HAP-1 (cell line): ENCODE measurements around the gene ITGB5.

Experiments
- DNase-seq, 2 experiments: peaks; one replicate each; pipeline ENCODE4 v3.0.0-alpha.2; 2016 to 2020; ENCODE audit warnings: low spot score in 2 of 2
- H3K27me3 ChIP-seq: fragments of 250-450 bp; sonication (Bioruptor Pico); 2 replicates; pipeline ENCODE4 v1.5.1; 2020; ENCODE audit warnings: low read depth, mild to moderate bottlenecking, moderate library complexity
- H3K36me3 ChIP-seq: fragments of 250-450 bp; sonication (Bioruptor Pico); replicated peaks from 2 replicates; pipeline ENCODE4 v1.5.1; 2020; ENCODE audit warnings: mild to moderate bottlenecking
- H3K4me1 ChIP-seq: fragments of 250-450 bp; sonication (Bioruptor Pico); 2 replicates; pipeline ENCODE4 v1.5.1; 2020; ENCODE audit warnings: mild to moderate bottlenecking
- H3K4me3 ChIP-seq: fragments of 250-450 bp; sonication (Bioruptor Pico); 2 replicates; pipeline ENCODE4 v1.5.1; 2020; ENCODE audit warnings: mild to moderate bottlenecking, moderate library complexity
- H3K9me3 ChIP-seq: fragments of 250-450 bp; sonication (Bioruptor Pico); 2 replicates; pipeline ENCODE4 v1.5.1; 2020; ENCODE audit warnings: mild to moderate bottlenecking, moderate library complexity
- in situ Hi-C: fragments of 300-500 bp; cut with MboI; formaldehyde crosslinking; loops from 3 replicates; pipeline ENCODE4 v1.14.3; 2020; ENCODE audit warnings: low sequenced_read_pairs, inconsistent platforms, mixed read lengths

Gene ITGB5, protein sequence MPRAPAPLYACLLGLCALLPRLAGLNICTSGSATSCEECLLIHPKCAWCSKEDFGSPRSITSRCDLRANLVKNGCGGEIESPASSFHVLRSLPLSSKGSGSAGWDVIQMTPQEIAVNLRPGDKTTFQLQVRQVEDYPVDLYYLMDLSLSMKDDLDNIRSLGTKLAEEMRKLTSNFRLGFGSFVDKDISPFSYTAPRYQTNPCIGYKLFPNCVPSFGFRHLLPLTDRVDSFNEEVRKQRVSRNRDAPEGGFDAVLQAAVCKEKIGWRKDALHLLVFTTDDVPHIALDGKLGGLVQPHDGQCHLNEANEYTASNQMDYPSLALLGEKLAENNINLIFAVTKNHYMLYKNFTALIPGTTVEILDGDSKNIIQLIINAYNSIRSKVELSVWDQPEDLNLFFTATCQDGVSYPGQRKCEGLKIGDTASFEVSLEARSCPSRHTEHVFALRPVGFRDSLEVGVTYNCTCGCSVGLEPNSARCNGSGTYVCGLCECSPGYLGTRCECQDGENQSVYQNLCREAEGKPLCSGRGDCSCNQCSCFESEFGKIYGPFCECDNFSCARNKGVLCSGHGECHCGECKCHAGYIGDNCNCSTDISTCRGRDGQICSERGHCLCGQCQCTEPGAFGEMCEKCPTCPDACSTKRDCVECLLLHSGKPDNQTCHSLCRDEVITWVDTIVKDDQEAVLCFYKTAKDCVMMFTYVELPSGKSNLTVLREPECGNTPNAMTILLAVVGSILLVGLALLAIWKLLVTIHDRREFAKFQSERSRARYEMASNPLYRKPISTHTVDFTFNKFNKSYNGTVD

DNA sequence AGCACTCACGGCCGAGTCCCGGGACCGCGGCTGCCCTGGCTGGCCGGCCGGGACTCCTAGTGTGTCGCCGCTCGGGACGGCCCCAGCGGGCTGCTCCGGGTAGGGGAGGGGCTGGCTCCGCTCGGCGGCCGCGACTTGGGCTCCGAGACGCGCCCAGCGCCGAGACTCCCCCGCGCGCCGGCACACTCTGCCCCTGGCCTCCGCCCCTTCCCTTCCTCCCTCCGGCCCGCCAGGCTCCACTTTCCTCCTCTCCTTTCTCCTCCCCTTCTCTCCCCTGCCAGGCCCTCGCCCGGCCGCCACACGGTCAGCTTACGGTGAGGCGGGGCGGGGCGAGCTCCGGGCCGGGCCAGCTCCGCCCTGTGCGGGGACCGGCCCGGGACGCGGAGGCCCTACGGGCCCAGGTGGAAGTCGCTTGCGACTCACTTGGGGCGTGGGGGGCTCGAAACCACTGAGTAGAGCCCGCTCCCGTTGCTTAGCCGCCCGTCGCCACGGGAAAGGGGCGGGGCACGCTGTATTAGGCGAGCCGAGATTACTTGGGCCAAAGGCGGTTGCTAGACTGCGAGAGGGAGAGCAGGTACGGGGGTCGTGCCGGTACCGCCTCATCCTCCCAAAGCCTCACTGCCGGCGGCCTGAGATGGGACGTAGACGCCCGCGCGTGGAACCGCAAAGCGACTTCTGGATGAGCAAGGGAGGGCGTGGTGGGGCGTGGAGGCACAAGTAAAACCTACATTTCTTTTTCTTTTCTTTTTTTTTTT is at the start of gene ITGB5:
Gene ITGB5 (minus strand): TSS at position 189 of the 755 bp plus-strand sequence. CDS start 365 bp downstream, outside the sequence.
- H3K36me3 ChIP-seq: no peaks in the 10 kb centered on the region
- in situ Hi-C loops: no loop called here
- H3K9me3 ChIP-seq: no peaks in the 10 kb centered on the region
- peak; percentile 86 to 90 for DNase-seq
- peaks cover 21% of the 10 kb centered on the region for H3K4me1 ChIP-seq
- no peaks in the 10 kb centered on the region for H3K27me3 ChIP-seq
- peak within 1 kb of the TSS; percentile 50 for H3K4me3 ChIP-seq

DNA sequence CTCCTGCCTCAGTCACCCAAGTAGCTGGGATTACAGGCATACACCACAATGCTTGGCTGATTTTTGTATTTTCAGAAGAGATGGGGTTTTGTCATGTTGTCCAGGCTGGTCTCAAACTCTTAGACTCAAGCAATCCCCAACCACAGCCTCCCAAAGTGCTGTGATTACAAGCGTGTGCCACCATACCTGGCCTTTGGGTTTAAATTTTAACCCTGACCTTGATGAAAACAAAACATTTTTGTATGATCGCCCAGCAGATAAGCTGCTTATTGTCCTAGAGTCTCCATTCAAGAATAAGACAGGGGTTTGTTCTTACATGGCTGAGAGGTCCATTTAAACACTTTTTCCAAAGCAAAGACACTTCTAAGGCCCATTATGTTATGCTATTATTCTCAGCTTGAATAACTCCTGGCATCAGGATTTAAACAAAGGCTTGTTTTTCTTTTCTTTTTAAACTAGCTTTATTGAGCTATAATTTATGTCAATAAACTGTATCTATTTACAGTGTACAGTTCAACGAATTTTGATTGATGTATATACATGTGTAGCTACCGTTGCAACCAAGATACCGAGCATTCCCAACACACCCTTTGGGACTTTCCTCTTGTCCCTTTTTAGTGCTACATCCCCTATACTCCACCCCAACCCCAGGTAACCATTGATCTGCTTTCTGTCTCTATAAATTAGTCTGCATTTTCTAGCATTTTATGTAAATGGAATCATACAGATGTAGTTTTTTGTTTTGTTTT is 48.8 kb upstream of the ITGB5 start:
- in situ Hi-C loops: loop anchor here (25.0 kb wide), 1 partner anchor 501 kb away; no protein-coding TSS in a partner anchor
- Histone ChIP-seq H3K4me3 (no peak overlapping the region), H3K9me3 (peaks cover 7% of the 10 kb centered on the region), H3K36me3 (no peaks in the 10 kb centered on the region), H3K27me3 (peaks cover 2% of the 10 kb centered on the region; the same call in 1 of the 2 replicates), H3K4me1 (peaks cover 4% of the 10 kb centered on the region)
- peak; percentile 40 to 92 for DNase-seq

DNA sequence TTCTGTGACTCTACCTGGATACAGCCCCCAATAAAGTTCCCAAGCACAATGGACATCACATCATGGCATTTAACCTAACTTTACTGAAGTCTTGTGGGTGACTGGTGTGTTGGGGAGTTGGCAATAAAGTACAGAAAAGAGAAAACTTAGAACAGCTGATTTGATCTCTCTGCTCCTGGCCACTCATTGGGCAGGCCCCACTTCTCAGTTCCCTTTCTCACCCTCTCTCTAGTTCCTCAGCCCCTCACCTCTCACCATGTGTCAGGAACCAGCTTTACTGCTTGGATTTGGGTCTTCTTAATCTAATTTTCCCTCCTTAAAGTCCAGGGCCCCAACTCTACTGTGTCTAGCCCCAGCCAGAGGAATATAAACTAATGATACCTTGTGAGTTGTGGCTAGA is 48.1 kb upstream of the ITGB5 start:
- H3K36me3 ChIP-seq: no peaks in the 10 kb centered on the region
- H3K9me3 ChIP-seq: peaks cover 7% of the 10 kb centered on the region
- in situ Hi-C loops: loop anchor here (25.0 kb wide), 1 partner anchor 502 kb away; no protein-coding TSS in a partner anchor
- H3K4me1 ChIP-seq: peaks cover 4% of the 10 kb centered on the region
- DNase-seq: no peak
- no peak overlapping the region for H3K4me3 ChIP-seq
- peaks cover 4% of the 10 kb centered on the region; the same call in 1 of the 2 replicates for H3K27me3 ChIP-seq

DNA sequence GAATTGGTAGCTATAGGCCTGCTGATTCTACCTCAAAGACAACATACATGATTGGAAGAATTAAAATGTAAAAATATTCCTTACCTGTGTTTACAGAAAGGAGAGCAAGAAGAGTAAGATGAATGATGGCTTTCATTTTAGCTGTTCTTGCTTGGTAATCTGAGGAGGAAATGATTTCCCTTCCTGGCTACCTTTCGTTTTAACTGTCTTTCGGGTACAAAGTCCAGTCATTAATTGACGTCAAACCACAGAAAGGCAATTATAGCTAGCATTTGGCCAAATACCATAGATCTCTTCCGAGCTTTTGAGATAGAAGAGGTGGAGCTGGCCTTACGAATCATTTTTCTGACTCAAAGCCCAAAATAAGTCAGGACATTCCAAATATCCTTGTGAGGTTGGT is 47.4 kb upstream of the ITGB5 start, which contains the start of gene MUC13:
Gene MUC13 (minus strand): TSS at position 175 of the 400 bp plus-strand sequence. CDS start 39 bp downstream, at position 136.
- Histone ChIP-seq H3K4me3 (no peak within 1 kb of the TSS), H3K4me1 (peaks cover 4% of the 10 kb centered on the region), H3K36me3 (no peaks in the 10 kb centered on the region), H3K27me3 (peaks cover 9% of the 10 kb centered on the region; the same call in 1 of the 2 replicates), H3K9me3 (peaks cover 7% of the 10 kb centered on the region)
- no peak for DNase-seq
- in situ Hi-C loops: loop anchor here (25.0 kb wide), 1 partner anchor 503 kb away; no protein-coding TSS in a partner anchor

DNA sequence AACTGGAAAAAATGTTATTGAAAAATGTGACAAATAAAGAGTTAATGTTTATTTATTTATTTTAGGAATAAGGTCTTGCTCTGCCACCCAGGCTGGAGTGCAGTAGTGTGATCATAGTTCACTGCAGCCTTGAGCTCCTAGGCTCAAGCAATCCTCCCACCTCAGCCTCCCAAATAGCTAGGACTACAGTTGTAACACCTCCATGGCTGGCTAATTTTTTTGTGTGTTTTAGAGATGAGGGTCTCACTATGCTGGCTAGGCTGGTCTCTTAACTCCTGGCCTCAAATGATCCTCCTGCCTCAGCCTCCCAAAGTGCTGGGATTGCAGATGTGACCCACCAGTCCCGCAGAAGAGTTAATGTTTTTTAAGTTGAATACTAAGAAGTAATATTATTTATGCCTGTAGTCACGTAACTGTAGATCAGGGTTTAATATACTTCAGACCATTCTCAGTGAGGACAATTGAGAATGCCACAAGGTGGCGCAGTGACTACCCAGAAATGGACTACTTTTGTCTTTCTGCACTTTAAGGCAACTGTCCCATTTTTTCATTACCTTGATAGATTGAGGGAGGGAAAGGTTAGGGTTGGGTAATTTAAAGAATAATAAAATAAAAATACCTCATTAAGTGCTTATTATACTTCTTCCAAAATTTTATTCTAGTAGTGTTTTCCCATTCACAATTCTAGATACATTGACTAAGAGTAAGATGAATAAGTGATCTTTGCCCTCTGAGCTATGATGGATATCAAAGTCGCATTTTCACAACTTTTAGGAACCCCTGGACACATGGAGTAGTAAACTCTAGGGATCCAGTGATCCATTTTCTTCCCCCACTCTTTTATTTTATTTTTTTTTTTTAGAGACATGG is 41.4 kb upstream of the ITGB5 start:
- no peaks in the 10 kb centered on the region for H3K4me1 ChIP-seq
- H3K9me3 ChIP-seq: no peaks in the 10 kb centered on the region
- no peaks in the 10 kb centered on the region for H3K36me3 ChIP-seq
- in situ Hi-C loops: loop anchor here (10.0 to 25.0 kb wide), 2 partner anchors 509 to 656 kb away; no protein-coding TSS in a partner anchor
- peaks cover 14% of the 10 kb centered on the region for H3K27me3 ChIP-seq
- no peak overlapping the region for H3K4me3 ChIP-seq
- DNase-seq: peak; percentile 71 to 79

DNA sequence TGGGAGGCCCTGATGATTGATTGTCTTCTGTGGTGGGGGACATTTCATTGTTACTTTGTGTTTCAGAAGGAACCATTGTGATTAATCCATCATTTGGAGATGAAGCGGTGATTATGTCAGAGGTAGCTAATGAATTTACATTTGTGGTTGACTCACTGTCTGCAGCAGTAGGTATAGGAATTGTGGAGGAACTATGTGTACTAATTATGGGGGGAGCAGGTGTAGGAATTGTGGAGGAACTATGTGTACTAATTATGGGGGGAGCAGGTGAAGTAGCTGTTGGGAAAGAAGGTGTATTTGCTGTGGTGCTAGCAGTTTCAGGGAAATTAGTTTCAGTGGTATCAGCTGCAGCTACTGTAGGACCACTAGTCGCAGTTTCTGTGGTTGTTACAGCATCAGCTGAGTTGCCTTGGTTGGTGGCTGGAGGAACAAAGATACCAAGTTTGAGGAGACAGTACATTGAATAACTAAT is 40.4 kb upstream of the ITGB5 start:
- Histone ChIP-seq H3K9me3 (no peaks in the 10 kb centered on the region), H3K4me3 (no peak overlapping the region), H3K27me3 (peaks cover 12% of the 10 kb centered on the region), H3K4me1 (no peaks in the 10 kb centered on the region), H3K36me3 (no peaks in the 10 kb centered on the region)
- in situ Hi-C loops: loop anchor here (10.0 to 25.0 kb wide), 2 partner anchors 510 to 657 kb away; no protein-coding TSS in a partner anchor
- DNase-seq: no peak

DNA sequence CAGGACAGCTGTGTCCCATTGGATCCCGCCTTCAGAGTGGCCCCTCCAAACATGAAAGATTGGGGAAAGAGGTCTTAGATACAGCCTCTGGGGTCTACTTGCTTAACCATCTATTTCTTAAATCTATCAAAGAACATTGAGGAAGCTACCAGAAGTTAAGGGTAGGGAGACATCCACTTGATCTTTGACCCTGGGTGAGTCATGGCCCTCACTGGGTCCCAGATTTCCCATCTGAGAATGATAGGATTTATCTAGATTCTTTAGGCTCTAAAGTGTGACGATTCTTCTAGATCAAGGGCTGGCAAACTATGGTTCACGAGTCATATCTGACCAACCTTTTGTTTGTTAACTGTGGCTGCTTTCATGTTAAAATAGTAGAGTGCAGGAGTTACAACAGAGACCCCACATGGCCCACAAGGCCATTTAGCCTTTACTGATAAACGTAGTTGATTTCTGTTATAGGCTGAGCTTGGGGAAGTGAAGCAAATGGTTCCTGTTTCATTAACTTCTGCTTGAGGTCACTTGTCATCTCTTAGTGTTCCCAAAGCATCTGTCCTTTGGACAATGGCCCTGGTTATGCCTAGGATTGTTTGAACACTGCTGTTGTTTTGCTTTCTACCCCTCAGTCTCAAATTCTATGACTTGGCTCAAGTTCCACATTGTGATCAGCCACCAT is 39.4 kb upstream of the ITGB5 start:
- no peaks in the 10 kb centered on the region for H3K4me1 ChIP-seq
- peaks cover 12% of the 10 kb centered on the region for H3K27me3 ChIP-seq
- H3K9me3 ChIP-seq: no peaks in the 10 kb centered on the region
- H3K4me3 ChIP-seq: no peak overlapping the region
- in situ Hi-C loops: loop anchor here (10.0 to 25.0 kb wide), 2 partner anchors 511 to 658 kb away; no protein-coding TSS in a partner anchor
- no peaks in the 10 kb centered on the region for H3K36me3 ChIP-seq
- DNase-seq: no peak

DNA sequence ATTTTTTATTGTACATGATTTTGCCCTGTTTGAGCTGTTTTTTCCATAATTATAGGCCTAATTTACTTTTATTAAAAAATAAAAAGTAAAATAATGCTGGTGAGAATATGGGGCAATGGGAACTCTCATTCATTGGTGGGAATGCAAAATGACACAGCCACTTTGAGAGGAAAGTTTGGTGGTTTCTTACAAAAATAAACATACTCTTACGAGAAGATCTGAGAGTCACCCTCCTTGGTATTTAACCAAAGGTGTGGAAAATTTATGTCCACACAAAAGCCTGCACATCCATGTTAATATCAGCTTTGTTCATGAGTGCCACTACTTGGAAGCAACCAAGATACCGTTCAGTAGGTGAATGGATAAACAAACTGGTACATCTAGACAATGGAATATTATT is 37.6 kb upstream of the ITGB5 start:
- in situ Hi-C loops: loop anchor here (10.0 to 25.0 kb wide), 2 partner anchors 513 to 660 kb away; no protein-coding TSS in a partner anchor
- Histone ChIP-seq H3K36me3 (no peaks in the 10 kb centered on the region), H3K27me3 (peaks cover 6% of the 10 kb centered on the region), H3K9me3 (no peaks in the 10 kb centered on the region), H3K4me3 (no peak overlapping the region), H3K4me1 (no peaks in the 10 kb centered on the region)
- no peak for DNase-seq

DNA sequence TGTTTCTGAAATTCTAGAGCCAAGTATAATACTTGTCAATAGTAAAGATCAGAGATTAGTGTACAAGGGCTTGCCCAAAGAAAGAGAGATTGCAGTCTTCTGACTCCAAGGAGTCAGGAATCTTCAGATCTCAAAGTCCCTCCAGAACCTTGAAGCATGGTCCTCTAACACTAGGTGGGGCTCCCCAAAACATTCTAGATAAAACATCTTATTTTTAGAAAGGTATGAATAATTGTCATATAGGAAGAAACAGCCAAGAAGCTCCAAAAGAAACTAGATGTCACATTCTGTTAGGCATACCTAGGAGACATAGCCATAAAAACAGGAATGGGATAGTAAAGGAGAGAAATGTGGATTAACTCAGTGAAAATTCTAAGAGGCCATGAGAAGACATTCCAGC is 36.7 kb upstream of the ITGB5 start:
- in situ Hi-C loops: loop anchor here (10.0 kb wide), 1 partner anchor 661 kb away; no protein-coding TSS in a partner anchor
- H3K36me3 ChIP-seq: no peaks in the 10 kb centered on the region
- no peak overlapping the region for H3K4me3 ChIP-seq
- peaks cover 3% of the 10 kb centered on the region for H3K27me3 ChIP-seq
- H3K9me3 ChIP-seq: no peaks in the 10 kb centered on the region
- DNase-seq: no peak
- H3K4me1 ChIP-seq: no peaks in the 10 kb centered on the region

DNA sequence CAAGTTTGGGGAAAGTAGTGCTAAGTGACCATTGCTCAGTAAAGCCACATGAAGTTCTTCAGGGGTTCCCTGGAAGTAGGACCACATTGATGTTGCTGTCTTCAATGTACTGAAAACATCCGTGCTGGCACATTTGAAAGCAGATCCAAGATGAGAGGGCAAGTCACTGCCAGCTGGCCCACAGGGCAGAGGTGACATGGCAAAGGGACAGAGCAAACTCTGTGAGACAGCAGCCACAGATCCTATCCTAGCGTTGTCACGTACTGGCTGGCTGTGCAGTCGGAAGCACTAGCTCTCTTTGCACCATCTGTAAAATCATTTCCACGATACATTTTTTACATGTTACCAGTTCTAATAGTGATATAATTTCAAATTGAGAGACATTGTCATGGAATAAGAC is 33.6 kb upstream of the ITGB5 start:
- Histone ChIP-seq H3K4me3 (no peak overlapping the region), H3K9me3 (no peaks in the 10 kb centered on the region), H3K4me1 (no peaks in the 10 kb centered on the region), H3K36me3 (no peaks in the 10 kb centered on the region), H3K27me3 (no peaks in the 10 kb centered on the region; the same call in none of the 2 replicates)
- DNase-seq: no peak
- in situ Hi-C loops: loop anchor here (10.0 kb wide), 1 partner anchor 664 kb away; no protein-coding TSS in a partner anchor

DNA sequence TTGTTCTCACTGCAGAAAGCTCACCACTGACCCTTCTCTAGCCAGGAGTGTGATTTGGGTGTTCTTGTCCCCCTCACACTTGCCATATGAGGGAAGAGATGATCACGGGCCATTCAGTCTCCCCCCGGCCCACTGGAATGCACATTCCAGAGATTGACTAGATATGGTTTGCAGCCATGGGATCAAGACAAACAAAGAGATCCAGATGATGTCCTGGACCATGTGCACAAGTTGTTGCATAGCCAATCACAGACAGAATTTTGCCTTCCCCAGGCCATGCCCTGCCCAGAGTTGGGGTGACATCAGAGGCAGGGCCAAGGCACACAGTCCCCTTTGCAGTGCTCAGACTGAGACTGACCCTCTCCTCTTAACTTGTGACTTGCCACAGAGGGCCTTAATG is 32.6 kb upstream of the ITGB5 start:
- in situ Hi-C loops: loop anchor here (10.0 kb wide), 1 partner anchor 665 kb away; no protein-coding TSS in a partner anchor
- Histone ChIP-seq H3K4me1 (no peaks in the 10 kb centered on the region), H3K9me3 (no peaks in the 10 kb centered on the region), H3K36me3 (no peaks in the 10 kb centered on the region), H3K4me3 (no peak overlapping the region), H3K27me3 (no peaks in the 10 kb centered on the region; the same call in none of the 2 replicates)
- no peak for DNase-seq
